Measurements from ENCODE around the gene TMEM45B.

DNA sequence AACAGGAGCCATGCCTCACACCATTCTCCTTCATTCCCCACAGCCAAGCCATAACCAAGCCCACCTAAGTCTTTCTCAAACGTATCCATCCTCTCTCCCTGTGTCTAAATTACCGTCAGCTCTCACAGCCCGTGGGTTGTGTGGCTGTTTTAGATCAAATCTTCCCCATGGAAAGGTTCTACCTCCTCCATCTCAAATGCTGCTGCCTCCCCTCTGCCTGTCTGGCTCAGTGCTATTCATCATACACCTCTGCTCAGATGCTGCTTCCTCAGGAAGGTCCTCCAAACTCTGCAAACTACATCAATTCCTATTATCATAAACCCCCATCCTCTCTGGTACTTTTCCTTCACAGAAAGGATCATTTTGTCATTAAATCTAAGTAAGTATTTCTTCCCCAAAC is 64.7 kb downstream of the TMEM45B start:
- TF ChIP-seq TAF1 (IDR thresholded peaks at IDR 0.05; ENCODE audit: low read depth) (no peak), CEBPB (IDR thresholded peaks at IDR 0.05) (no peak)
- TF ChIP-seq, protein P1, sequence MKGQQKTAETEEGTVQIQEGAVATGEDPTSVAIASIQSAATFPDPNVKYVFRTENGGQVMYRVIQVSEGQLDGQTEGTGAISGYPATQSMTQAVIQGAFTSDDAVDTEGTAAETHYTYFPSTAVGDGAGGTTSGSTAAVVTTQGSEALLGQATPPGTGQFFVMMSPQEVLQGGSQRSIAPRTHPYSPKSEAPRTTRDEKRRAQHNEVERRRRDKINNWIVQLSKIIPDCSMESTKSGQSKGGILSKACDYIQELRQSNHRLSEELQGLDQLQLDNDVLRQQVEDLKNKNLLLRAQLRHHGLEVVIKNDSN (IDR thresholded peaks at IDR 0.05): no peak
- TF ChIP-seq, protein P2, sequence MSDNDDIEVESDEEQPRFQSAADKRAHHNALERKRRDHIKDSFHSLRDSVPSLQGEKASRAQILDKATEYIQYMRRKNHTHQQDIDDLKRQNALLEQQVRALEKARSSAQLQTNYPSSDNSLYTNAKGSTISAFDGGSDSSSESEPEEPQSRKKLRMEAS (IDR thresholded peaks at IDR 0.05): no peak

All from Ishikawa (cell line).